GM19193 (cell line): ENCODE data around the gene SIPA1L2.

Experiments used
- POLR2A ChIP-seq: IDR thresholded peaks from 4 replicates; pipeline ENCODE4 v1.6.1; 2011; ENCODE audit not compliant: insufficient read depth, insufficient read length; ENCODE audit errors: extremely low read depth

The SIPA1L2 gene

DNA sequence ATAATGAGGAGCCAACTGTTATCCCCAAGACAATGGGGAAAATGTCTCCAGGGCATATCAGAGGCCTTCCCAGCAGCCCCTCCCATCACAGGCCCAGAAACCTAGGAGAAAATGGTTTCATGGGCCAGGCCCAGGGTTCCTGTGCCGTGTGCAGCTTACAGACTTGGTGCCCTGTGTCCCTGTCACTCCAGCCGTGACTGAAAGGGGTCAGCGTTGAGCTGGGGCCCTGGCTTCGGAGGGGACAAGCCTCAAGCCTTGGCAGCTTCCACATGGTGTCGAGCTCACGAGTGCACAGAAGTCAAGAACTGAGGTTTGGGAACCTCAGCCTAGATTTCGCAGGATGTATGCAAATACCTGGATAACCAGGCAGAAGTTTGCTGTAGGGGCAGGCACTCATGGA lies 18.1 kb downstream of the SIPA1L2 start:
- TF ChIP-seq POLR2A: no peak

- TF ChIP-seq POLR2A: no peak
Observed at GRCh38 chr1:232610192-232610901, 19.6 kb downstream of the SIPA1L2 start.

- no peak for TF ChIP-seq POLR2A
Observed at GRCh38 chr1:232608427-232608826, 21.5 kb downstream of the SIPA1L2 start.

- no peak for TF ChIP-seq POLR2A
Observed at GRCh38 chr1:232602622-232603021, 27.3 kb downstream of the SIPA1L2 start.

DNA sequence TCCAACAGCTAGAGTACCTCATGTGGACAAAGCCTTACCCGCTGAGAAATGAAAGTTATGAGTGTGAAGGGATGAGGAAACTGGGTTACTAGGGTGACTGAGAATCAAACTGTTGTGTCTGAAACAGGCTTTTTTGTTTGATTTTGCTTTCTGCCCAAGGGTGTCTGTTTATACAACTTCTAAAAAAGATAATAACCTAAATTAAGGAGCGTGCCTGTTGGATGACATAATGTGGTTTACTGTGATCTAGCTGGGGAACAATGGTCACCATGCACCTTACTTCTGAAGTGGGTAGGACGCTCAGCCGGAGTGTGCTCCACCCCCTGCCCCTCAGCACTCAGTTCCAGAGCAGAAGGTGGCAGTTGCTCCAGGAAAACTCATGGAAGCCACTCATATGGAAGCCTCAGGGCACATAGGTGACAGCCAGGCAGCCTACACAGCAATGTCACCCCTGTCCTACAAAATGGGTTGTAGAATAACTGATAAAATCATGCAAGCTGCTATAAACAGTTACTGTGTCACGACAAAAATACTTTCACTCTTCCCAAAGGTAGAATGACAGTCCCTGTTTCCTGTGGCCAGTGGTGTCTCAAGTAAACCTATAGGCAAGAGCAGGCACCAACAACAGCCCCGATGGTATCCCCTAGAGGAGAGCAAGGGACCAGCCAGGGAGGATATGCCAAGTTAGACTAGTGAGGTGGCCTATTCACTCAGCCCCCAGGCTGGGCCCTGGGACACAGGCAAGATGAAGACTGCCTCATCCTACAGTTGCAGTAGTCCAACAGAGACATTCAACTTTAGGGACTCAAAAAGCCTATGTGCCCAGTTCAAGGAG lies 29.3 kb downstream of the SIPA1L2 start:
- TF ChIP-seq POLR2A: no peak

DNA sequence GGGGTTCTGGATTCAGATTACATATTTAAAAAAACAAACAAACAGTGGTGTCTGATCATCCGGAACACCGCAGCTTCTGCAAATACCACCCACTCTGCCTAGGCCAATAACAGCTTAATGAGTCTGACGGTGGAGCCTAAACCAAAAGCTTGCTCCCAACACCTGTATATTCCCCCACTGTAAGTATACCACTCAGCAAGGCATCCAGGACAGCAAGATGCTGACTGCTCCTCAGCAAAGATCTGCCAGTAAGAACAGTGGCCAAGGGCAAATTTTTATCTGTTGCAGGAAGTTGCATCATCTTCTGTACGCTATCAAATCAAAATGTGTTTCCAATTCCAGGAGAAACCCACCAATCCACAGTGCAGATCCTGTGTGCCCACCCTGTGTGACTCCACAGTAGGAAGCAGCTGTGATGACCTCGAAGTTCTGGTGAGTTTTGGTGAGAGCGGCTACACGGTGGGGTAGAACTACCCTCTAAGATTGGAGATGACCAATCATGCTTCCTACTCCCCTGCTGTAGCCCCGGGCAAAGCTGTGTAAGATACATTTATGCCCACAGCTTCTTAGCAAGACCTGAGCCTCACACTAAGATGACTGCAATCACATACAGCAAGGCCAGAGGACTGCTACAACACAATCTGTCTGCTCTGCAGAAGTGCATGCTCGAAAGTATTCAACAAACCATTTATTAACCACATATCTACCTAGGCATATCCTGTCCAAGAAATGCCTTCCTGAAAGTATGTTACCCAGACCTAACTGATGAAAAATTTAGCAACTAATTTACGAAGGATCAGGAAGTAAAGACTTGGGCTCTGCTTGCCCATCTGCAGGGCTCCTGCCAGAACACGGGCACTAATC lies 30.5 kb downstream of the SIPA1L2 start:
- TF ChIP-seq POLR2A: no peak

GRCh38 chr1:232598837-232599177 lies 31.1 kb downstream of the SIPA1L2 start:
- no peak for TF ChIP-seq POLR2A

DNA sequence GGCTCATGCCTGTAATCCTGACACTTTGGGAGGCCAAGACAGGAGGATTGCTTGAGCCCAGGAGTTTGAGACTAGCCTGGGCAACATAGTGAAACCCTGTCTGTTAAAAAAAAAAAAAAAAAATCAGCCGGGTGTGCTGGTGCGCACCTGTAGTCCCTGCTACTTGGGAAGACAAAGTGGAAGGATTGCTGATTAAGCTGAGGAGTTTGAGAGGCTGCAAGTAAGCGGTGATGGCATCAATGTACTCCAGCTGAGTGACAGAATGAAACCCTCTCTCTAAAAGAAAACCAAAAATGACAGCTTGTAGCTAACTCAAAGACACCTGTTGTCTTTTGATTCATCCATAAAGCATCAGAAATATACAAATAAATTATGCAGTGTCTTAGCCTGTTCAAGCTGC lies 31.8 kb downstream of the SIPA1L2 start:
- TF ChIP-seq POLR2A: no peak

- no peak for TF ChIP-seq POLR2A
Observed at GRCh38 chr1:232597721-232598120, 32.2 kb downstream of the SIPA1L2 start.

DNA sequence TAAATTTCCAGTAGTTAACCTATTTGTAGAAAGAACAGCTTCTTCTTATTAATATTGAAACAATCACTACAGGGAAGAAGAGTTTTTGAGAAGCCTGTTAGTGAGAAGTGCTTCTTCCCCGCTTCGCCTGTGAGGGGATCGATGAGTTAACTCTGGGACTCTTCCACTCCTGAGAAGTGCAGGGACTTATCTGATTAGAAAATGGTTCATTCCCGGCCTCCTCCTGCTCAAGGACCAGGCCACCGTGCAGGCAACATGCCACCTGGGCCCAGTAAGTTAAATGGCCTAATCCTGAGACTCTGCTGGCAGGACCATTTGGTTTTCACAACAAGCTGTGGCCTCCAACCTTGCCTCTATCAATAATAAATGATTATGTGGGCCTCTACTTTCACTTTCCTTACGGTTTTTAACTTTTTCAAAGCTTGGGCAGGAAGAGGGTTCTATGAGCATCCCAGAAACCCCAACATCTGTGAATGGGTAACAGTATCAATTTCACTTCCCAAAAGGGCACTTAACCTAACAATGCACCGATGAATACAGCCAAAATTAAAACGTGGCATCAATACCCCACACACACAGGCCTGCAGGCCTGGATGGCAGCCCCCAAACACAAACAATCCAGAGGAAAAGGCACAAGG lies 33.1 kb downstream of the SIPA1L2 start:
- no peak for TF ChIP-seq POLR2A

- TF ChIP-seq POLR2A: no peak
Observed at GRCh38 chr1:232594768-232595698, 34.9 kb downstream of the SIPA1L2 start.

- TF ChIP-seq POLR2A: no peak
Observed at GRCh38 chr1:232593717-232594502, 36.0 kb downstream of the SIPA1L2 start.

DNA sequence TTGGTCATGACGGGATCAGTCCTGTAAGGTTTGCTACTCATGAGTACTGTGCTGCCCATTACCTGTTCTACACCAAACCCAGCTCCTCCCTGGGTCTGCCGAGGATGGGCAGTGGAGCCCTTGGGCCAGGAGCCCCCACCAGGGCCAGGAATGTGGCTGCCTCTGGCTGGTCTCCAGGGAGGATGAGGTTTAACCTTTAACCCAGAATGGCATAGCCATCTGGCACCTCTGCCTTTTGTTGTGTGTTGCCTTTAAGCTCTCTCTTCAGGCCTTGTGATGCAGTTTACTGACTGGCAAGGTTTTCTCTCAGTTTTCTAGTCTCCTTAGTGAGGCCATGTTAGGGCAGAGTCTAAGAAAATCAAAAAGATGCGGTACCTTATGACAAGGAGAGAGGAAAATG lies 38.6 kb downstream of the SIPA1L2 start:
- TF ChIP-seq POLR2A: no peak
